CD4-positive, alpha-beta T cell treated with Interferon gamma for 1 hour (primary cell): ENCODE data around the gene UGT1A8.

Source experiments
- DNase-seq: peaks from one replicate; pipeline ENCODE4 v3.0.0-alpha.2; 2020

The UGT1A8 gene

GRCh38 chr2:233822101-233822771 is 204.8 kb downstream of the UGT1A8 start:
- no peak for DNase-seq
